ENCODE data around the gene RBBP8NL. TPM values are rescaled to one million over a fixed set of nuclear protein-coding genes. Genes with fewer than 3 reads are reported as not detected.

RBBP8NL gene
- total RNA-seq, 1 donor from 2014 or later = 0.40 TPM

DNA sequence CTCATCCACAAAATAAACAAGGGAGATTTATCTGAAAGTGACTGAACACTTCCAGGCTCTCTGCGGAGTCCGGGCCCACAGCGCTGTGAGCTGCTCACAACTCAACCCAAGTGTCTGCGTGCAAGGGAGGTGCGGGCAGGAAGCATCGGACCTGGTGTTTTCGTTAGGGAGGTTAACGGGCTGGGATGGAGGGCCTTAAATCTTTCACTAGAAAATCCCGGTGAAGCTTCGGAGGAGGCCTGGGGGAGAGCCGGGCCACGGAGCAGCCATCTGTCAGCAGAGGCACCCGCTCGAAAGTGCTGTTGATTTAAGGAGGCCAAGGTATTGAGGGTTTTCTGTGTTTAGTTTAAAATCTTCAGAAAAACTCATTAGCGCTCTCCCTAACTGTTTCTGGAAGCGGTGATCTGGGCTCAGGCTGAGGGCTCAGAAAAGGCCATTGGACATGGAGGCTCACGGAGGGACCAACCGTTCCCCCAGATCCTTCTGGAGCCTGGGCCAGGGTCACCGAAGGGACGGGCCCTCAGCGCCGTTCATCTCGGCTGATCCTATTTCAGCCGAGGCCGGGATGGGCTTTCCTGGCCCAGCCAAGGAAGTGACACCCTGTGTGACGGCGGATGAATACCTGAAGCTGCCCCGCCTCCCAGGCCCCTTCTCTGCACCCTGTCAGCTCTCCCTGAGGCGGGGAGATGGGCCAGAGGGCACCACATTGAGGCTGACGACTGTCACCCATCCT is 27.7 kb upstream of the RBBP8NL start:
- DNase-seq (ENCODE audit: low read depth) = no peak
- TF ChIP-seq, protein P1, sequence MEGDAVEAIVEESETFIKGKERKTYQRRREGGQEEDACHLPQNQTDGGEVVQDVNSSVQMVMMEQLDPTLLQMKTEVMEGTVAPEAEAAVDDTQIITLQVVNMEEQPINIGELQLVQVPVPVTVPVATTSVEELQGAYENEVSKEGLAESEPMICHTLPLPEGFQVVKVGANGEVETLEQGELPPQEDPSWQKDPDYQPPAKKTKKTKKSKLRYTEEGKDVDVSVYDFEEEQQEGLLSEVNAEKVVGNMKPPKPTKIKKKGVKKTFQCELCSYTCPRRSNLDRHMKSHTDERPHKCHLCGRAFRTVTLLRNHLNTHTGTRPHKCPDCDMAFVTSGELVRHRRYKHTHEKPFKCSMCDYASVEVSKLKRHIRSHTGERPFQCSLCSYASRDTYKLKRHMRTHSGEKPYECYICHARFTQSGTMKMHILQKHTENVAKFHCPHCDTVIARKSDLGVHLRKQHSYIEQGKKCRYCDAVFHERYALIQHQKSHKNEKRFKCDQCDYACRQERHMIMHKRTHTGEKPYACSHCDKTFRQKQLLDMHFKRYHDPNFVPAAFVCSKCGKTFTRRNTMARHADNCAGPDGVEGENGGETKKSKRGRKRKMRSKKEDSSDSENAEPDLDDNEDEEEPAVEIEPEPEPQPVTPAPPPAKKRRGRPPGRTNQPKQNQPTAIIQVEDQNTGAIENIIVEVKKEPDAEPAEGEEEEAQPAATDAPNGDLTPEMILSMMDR (conservative IDR thresholded peaks at IDR 0.05; ENCODE audit: low read depth, low read length) = no peak
- H3K4me3 ChIP-seq (ENCODE audit: low read depth, low read length) = no peak overlapping the region

DNA sequence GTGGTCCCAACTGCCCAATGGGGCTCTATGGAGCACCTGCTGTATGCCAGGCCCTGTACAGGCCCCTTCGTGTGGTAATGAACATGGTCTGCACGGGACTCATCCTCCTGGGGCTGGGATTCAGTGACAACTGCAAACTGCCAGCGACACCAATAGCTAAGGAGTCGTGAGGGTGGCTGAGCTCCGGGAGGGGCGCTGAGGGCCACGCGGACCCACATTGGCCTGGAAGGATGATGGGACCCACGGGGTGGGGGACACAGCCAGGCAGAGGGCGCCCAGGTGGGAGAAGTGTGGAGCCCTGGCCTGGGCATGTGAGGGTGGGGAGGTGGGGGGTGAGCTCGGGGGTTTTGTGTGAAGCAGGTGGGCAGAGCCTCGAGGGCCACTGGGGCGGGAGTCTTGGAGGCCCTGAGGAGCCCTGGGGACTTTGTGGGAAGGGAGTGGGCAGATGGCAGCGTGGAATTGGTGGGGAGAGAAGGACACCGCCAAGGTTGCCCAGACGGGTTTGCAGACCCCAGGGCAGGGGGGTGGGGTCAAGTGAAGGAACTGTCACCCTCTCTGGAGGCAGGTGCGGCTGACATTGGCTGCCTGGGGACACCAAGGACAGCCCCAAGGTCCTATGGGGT is 26.0 kb upstream of the RBBP8NL start:
- TF ChIP-seq, protein P1 (conservative IDR thresholded peaks at IDR 0.05; ENCODE audit: low read depth, low read length) = no peak
- no peak for DNase-seq (ENCODE audit: low read depth)

DNA sequence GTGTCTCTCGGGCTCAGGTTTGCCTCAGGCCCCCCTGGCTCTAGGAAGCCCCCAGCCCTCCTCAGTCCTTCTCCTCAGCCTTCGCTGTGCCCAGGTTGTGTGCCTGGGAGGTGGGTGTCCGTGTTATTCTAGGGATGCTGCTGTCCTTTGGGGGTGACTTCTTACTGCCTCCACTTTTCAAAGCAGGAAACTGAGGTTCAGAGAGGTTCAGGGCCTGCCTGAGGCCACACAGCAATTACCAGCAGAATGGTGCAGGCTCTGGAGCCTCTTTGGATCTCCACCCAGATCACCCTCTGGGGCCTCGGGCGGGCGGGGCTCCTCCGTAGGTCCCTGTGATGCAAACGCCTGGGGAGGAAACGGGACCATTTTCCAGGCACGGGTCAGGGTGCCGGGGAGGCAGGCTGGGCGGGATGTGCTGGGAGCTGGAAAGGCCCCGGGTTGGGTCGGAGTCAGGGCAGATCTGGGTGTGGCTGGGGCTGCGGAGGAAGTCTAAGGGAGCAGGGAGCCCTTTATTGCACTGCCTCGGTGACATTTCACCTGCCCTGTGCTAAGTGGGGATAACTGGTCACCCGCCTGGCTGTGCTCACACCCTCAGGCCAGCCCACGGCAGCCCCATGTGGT is 25.2 kb upstream of the RBBP8NL start:
- TF ChIP-seq, protein P1 (conservative IDR thresholded peaks at IDR 0.05; ENCODE audit: low read depth, low read length) = no peak
- no peak for DNase-seq (ENCODE audit: low read depth)
- H3K4me3 ChIP-seq (ENCODE audit: low read depth, low read length) = no peak overlapping the region

More for the DNA sequence above, 26.0 kb upstream of the RBBP8NL start:
- no peak overlapping the region for H3K4me3 ChIP-seq (ENCODE audit: low read depth, low read length)

DNA sequence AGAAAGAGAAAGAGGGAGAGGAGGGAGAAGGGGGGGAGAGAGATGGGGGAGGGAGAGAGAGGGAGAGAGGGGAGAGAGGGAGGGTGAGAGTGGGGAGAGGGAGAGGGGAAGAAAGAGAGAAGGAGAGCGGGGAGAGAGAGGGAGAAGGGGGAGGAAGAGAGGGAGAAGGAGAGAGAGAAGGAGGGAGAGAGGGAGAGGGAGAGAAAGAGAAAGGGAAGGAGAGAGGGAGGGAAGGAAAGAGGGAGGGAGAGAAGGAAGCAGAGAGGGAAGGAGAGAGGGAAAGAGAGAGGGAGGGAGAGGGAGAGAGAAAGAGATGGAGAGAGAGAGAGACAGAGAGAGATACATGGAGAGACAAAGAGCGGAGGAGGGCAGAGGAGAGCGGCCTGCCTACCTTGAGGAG is 24.6 kb upstream of the RBBP8NL start:
- H3K4me3 ChIP-seq (ENCODE audit: low read depth, low read length) = no peak overlapping the region
- TF ChIP-seq, protein P1 (conservative IDR thresholded peaks at IDR 0.05; ENCODE audit: low read depth, low read length) = no peak
- no peak for DNase-seq (ENCODE audit: low read depth)

DNA sequence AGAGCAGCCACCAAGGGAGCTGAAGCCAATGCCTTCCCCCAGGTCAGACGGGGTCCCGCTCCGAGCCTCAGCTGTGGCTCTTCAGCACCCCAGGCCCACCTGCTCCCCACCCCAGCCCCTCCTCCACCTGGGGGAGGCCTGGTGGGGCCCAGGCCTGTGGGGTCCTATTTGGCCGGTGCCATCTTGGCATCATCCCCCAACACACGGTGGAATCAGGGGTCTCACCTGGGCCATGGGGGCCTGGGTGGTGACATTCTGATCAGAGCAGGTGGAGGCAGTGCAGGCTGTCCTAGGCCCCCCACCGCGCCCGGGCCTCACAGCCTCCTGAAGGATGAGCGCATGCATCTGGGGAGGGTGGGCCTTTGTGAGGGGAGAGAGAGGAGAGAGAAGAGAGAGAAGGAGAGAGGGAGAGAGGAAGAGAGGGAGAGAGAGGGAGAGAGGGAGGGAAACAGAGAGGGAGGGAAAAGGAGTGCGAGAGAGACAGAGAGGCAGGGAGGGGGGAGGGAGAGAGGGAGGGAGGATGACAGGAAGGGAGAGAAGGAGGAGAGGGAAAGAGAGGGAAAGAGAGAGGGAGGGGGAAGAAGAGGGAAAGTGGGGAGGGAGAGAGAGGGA is 23.9 kb upstream of the RBBP8NL start:
- TF ChIP-seq, protein P1 (conservative IDR thresholded peaks at IDR 0.05; ENCODE audit: low read depth, low read length) = no peak
- no peak for DNase-seq (ENCODE audit: low read depth)
- H3K4me3 ChIP-seq (ENCODE audit: low read depth, low read length) = no peak overlapping the region

DNA sequence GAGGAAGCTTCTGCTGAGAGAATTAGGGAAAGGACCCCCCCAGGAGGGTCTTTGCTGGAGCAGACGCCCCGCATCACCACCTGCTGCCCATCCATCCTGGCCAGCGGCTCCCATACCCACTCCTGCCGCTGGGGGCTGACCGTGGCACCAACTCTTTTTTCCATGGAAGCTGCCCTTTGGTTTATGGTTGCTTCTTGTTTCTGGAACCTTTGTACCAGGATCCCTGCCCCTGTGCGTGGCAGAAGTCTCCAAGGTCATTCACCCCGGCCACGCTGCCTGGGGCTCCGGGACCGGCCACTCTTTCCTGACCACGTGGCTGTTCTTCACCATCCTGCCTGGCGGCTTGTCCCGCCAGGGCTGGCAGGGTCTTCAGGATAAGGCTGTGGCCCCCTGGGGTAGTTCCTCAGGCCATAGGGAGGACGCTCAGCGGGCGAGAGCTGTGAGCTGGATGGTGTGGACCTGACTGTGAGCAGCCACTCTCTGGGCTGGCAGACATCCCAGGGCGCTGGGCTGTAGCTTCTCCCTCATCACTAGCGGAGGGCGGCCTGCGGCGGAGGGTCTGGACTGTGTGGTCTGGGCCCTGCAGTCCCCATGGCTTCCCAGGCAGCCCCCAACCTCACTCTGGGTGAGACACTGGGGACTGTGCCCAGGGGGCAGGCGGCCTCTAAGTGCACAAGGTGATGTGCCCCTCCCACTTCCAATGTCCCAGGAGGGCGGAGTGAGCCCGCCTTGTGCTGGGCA is 22.8 kb upstream of the RBBP8NL start:
- DNase-seq (ENCODE audit: low read depth) = no peak
- no peak overlapping the region for H3K4me3 ChIP-seq (ENCODE audit: low read depth, low read length)
- TF ChIP-seq, protein P1 (conservative IDR thresholded peaks at IDR 0.05; ENCODE audit: low read depth, low read length) = peak; percentile 43

Measured in epithelial cell of proximal tubule (primary cell).